HL-60/S4 treated with phorbol 12-myristate 13-acetate at 8.2 ng/mL for 4 days and 3 days (cell line): ENCODE results near the gene FUT8.
"Not testable (repeated sequence)": the region's sequence is repeated elsewhere in the genome, so short reads cannot be mapped to it uniquely, and the experiment has no call there.

Experiments
- in situ Hi-C: fragments of 300-500 bp; cut with MboI; formaldehyde crosslinking; loops from 2 replicates; pipeline ENCODE4 v1.15.0; 2022; ENCODE audit warnings: low sequenced_read_pairs

The FUT8 gene

DNA sequence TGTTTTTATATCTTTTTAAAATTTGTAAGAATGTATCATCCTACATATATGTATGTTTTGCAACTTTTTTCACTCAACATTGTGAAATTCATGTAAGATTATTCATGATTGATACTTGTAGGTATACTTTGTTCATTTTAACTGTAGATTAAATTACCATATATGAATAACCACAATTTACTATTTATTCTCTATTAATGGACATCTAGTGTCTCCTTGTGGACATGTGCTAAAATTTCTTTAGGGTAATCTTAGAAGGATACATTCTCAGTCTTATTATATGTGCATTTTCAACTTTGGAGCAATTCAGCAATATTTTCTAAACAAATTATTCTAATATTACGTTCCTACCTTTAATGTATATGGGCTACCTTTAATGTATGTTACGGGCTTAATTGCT, 192.4 kb downstream of the FUT8 start:
- in situ Hi-C loops, result no loop called here

DNA sequence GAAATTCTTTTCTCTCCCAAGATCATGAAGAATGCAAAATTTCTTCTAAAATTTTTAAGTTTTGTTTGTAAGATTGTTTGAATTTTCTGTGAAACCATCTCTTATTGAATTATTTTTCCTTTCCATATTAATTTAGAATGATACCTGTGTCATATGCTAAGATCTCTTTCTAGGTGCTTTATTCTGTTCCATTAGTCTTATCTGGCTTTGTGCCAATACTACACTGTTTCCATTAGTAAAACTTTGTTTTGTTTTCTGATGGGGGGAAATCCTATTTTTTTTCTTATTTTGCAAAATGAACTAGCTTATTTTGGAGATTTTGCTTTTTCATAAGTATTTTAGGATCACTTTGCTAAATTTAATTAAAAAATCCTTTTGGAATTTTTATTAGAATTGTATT, 193.9 kb downstream of the FUT8 start:
- in situ Hi-C loops, result no loop called here

DNA sequence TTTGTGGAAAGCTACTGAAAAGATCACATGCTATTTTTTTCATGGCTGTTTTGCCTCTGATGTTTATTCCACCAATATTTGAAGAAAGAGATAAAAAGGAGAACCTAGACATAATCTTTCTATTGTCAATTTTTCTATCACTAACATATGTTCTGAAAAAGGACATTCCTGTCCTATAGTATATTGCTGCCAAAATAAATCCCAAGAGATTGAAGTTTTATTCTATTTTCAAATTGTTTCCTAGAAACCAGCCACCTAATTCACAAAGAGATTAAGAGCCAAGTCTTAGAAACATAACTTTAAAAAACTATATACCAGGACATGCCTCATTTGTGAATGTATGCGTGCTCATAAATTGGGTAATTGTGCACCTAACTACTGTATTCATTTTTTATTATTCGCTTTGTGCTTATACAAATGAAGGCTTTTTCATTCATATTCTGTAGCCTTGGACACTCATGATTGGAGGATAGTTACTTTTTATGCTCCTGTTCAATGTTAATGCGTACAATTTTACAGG, 200.7 kb downstream of the FUT8 start:
- in situ Hi-C loops, result no loop called here

DNA sequence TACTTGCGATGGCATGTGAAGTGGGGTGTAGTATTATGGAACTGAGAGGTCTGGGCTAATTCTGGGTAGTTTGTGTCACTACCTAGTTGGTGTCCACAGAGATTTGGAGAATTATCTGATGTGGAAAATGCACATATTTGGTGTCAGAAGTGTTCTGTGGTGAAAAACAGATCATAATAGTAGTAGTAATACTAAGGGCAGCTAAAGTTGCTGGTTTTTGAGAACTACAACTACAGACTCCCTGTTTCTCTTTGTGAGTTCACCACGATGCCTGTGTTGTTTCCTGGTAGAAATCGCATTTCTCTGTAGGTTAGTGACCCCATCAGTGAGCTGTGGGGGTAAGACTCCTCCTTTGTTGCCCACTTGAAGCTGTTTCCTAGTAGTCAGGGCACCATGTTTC, 206.5 kb downstream of the FUT8 start:
- in situ Hi-C loops, result no loop called here

DNA sequence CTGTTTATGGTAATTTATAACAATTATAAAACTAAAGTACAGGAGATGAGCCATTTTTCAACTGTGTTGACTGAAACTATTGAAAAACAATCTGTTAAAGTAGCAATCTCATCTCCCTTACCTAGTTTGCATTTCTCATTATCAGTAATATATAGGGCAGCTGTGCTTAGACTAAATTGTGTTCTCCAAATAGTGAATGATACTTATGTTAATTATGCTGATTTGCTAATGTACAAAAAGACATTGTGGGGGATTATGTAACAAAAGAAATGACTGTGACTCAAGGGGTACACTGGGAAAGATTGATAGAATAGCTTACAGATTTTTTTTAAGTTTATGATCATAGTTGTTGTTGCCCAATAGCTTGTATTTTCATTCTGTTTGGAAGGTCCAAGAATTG, 207.7 kb downstream of the FUT8 start:
- in situ Hi-C loops, result no loop called here

DNA sequence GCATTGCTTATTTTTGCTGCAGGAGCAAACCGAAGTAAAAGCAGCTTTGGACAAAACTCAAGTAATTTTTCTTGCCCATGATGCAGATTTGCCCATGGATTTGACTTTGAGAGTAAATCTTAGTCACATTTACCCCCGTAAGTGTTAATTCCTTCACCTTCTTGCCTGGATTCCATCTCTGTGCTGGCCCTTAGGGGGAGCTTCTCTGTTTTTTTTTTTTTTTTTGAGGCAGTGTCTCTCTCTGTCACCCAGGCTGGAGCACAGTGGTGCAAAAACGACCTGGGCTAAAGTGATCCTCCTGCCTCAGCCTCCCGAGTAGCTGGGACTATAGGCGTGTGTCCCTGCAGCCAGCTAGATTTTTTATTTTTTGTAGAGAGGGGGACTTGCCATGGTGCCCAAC, 210.2 kb downstream of the FUT8 start:
- in situ Hi-C loops, result no loop called here

DNA sequence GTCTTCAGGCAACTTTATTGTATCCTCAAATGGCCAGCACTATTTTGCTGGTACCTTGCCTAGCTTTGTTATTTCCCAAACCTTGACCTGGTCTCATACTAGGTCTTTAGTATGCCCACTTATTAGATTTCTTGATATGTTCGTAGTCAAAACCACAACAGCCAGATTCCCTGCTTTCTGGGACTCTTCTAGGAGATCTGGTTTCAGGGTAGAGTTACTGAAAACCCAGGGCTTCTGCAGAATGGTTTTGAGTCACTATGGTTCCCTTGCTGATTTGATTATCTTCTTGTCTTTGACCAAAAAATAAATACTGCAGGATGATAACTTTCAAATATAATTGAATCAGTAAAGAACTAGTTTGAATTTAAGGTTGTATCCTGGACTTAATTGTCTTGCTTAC, 211.2 kb downstream of the FUT8 start:
- in situ Hi-C loops, result no loop called here

DNA sequence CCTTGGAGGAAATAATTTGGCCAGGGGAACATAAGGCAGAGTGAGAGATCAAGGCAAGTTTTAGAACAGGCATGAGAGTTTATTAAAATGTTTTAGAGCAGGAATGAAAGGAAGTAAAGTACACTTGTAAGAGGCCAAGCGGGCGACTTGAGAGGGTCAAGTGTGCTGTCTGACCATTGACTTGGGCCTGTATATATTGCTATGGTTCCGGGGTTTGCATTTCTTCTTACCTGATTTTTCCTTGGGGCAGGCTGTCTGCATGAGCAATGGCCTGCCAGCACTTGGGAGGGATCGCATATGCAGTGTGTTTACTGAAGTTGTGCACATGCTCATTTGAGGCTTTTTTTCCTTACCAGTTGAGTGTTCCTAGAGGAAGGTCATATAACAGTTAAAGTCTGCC, 214.8 kb downstream of the FUT8 start:
- in situ Hi-C loops, result no loop called here

DNA sequence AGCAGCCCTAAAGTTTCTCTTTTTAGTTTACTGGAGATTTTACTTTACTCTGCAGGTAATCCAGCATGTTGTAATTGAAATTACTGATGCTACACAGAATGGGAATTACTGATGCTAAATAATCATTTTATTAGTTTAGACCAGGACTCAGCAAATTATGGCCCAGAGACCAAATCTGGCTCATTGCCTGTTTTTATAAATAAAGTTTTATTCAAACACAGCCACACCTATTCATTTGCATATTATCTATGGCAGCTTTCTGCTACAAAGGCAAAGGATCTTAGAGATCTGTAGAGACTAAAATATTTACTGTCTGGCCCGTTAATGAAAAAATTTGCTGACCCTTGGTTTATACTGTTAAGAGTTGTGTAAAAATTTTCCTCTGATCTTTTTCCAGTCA, 216.1 kb downstream of the FUT8 start:
- in situ Hi-C loops, result no loop called here

DNA sequence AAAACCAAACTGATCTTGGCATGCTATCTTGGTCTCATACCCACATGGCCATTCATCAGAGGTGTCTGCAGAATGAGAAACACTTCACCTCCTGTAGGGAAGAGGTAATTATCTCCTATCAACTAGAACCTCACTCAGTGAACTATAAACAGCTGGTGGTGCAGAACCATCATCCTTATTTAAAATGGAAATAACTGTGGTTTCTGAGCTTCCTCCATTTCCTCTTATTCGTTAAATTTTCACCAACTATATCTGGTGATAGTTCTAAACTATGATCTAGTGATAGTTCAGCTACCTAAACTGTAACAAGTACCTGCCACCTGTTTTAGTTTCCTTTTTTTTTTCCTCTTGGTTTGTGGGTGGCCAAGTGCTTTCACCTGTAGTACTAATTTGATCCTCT, 218.5 kb downstream of the FUT8 start:
- in situ Hi-C loops, result no loop called here

DNA sequence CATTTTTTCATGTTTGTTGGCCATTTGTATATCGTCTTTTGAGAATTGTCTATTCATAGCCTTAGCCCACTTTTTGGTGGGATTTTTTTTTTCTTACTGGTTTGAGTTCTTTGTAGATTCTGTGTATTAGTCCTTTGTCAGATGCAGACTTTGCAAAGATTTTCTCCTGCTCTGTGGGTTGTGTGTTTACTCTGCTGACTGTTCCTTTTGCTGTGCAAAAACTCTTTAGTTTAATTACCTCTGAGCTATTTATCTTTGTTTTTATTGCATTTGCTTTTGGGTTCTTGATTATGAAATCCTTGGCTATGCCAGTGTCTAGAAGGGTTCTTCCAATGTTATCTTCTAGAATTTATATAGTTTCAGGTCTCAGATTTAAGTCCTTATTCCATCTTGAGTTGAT, 220.0 kb downstream of the FUT8 start:
- in situ Hi-C loops, result no loop called here

DNA sequence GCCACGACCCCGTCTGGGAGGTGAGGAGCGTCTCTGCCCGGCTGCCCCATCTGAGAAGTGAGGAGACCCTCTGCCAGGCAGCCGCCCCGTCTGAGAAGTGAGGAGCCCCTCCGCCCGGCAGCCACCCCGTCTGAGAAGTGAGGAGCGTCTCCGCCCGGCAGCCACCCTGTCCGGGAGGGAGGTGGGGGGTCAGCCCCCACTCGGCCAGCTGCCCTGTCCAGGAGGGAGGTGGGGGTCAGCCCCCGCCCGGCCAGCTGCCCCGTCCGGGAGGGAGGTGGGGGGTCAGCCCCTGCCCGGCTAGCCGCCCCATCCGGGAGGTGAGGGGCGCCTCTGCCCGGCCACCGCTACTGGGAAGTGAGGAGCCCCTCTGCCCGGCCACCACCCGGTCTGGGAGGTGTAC, 221.1 kb downstream of the FUT8 start:
- in situ Hi-C loops, result not testable (repeated sequence)

DNA sequence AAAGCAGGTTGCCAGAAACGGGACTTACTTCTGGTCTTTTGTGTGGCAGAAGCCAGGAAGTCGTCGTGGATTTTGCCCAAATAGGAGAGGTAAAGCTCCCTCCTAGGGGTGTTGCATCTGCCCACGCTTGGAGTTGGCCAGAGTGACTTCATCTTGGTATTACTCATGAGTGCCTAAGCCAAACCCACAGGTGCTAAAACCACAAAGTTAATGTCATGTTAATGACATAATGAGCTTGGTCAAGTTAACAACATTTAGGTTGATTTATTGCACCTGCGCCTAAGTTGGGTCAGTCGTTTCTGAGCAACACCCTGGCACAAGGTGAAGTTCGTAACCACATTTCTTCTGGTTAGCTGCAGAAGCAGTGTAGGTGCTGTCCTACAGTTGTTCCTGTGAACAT, 225.2 kb downstream of the FUT8 start:
- in situ Hi-C loops, result no loop called here

DNA sequence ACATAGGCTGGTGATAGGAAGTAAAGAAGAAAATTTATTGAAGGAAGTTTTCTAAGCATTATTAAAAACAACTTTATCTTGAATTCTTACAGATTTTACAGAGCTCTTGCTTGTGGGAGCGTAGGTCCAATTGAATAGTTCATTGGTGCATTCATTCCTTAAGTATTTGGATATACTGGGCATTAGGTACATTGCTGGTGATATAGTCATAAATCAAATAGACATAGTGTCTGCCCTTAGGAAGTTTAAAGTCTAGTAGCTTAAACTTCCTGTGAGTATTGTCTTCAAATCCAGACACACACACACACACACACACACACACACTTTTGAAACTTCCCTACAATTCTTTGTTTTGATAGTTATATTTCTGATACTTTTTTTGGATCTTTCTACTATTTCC, 226.7 kb downstream of the FUT8 start:
- in situ Hi-C loops, result no loop called here

DNA sequence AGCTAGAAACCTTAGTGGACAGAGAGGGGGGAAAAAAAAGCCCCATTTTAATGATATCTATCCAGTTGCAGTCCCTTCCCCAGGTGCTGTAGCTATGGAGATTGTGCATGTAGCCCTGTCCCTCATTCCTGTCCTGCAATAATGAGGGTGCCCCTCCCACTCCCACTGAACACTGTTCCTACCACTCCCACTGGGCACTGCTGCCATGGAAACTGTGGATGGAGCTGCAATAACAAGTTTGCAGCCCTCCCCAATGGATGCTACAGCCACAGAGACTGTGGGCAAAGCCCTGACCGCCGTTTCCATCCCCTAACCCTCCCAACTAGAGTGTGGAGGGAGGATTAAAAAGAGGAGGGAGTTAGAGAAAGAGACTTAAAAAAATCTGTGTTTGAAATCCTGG, 238.3 kb downstream of the FUT8 start:
- in situ Hi-C loops, result no loop called here

DNA sequence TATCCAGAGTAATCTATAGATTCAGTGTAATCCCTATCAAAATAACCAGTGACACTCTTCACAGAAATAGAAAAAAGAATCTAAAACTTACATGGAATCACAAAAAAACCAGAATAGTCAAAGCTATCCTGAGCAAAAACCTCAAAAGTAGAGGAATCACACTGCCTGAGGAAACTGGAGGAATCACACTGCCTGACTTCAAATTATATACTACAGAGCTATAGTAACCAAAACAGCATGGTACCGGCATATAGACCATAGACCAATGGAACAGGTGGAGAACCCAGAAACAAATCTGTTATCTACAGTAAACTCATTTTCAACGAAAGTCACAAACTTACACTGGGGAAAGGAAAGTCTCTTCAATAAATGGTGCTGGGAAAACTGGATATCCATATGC, 244.0 kb downstream of the FUT8 start:
- in situ Hi-C loops, result no loop called here

DNA sequence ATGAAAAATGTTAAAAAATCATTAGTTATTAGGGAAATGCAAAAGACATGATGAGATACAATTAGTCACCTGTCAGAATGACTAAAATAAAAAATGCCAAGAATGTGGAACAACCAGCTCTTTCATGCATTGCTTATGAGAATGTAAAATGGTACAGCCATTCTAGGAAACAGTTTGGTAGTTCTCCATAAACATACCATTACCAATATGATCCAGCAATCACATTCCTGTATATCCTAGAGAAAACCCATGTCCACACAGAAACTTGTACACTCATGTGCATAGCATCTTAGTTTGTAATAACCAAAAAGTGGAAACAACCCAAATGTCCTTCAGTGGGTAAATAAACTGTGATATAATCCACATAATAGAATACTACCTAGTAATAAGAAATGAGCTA, 245.7 kb downstream of the FUT8 start:
- in situ Hi-C loops, result no loop called here

DNA sequence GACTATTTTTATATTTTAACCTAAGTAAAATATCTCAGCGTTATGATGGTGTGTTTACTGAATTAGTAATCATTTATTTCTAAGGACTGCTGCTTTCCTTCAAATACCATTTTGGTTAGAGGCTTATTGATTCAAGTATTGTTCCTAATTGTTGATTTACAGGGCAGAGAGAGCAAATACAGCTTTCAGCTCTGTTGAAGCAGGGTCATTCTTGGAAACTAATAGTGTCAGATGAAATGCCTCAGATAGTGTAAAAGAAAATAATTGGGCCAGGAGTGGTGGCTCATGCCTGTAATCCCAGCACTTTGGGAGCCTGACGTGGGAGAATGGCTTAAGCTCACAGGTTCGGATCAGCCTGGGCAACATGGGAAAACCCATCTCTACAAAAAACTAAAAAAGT, 249.3 kb downstream of the FUT8 start:
- in situ Hi-C loops, result no loop called here

DNA sequence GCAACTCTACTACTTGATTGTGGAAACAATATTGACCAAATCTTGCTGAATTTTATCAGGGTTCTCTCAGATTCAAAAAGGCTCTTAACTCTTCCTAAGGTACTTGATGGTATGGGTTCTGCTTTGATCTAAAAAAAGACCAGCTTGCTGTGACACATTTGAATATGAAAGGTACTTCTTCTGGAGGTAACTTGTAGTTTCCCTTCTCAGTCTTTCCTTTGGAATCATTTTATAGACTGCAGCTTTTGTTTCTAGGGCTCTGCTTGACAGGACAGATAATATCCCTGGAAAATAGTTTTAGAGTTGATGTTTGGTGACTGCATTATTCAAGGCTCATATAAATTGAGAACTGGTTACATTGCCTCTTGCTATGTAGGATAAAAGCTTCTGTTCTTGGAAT, 251.9 kb downstream of the FUT8 start:
- in situ Hi-C loops, result no loop called here

DNA sequence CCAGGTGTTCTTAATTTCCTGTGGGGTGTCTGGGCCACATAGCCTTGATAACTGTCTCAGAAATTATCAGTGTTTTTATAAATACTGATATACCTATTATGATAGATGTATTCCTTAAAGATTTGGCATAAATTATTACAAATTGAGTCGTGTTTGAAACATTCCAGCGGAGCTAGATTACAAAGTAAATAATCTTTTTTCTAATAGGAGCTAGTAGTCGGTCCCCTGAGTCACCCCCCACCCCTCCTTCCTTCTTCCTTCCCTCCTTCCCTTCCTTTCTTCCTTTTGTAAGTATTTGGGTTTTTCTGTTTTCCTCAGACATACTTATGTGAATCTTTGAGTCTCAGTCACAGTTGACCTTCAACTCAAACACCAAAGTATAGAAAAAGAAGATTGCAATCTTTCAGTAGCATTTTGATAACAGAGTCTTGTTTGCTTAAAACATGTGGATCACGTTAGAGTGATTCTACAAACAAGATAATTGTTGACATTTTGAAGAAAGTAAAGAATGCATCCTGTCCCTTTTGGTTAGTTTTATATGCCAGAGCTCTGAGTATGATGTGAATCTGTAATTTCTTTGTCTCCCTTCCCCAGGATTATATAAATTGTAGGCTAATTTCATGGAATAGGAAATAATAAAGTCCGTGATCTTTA, 264.0 kb downstream of the FUT8 start:
- in situ Hi-C loops, result no loop called here

DNA sequence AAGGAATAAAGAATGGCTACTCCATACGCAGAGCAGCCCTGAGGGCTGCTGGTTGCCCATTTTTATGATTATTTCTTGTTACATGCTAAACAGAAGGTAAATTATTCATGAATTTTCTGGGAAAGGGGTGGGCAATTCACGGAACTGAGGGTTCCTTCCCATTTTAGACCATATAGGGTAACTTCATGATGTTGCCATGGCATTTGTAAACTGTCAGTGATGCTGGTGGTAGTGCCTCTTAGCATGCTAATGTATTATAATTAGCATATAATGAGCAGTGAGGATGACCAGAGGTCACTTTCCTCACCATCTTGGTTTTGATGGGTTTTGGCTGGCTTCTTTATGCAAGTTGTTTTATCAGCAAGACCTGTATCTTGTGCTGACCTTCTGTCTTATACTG, 273.0 kb downstream of the FUT8 start:
- in situ Hi-C loops, result no loop called here

DNA sequence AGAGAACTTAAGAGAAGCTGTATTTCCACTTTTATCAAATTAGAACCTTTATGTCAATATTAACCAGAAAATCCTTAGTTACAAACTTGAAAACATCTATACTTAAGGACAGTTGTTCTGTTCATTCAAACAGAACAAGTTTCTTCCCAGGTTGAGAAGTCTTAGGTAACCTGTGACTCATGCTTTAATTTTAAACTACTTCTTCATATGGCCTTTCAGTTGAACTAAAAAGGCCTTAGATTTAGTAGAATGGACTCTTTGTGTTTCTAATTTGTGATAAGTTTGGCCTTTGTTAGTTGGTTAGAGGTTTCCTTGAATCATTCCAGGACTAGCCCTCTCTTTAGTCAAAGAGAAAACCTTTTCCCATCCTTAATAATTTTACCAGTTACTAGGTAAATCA, 274.2 kb downstream of the FUT8 start:
- in situ Hi-C loops, result no loop called here

DNA sequence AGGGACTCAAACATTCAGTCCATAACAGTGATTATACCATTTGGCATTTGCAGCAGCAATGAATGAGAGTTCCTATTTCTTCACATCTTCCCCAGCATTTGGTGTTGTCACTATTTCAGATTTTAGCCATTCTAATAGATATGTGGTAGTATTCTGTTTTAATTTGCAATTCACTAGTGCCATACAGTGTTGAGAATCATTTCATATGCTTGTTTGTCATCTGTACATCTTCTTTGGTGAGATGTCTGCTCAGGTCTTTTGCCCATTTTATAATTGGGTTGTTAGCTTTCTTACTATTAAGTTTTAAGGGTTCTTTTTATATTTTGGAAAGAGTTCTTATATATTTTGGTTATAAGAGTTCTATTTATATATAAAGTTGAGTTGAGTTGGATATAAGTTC, 276.5 kb downstream of the FUT8 start:
- in situ Hi-C loops, result no loop called here
